Smooth muscle cell of the brain vasculature (primary cell): Measurements from ENCODE around the gene COPS7A.

Source experiments
- DNase-seq: peaks from one replicate; pipeline ENCODE4 v3.0.0-alpha.2; 2012; ENCODE audit warnings: low read depth, low spot score

COPS7A gene

GRCh38 chr12:6769666-6770065, 45.8 kb downstream of the COPS7A start:
- no peak for DNase-seq

GRCh38 chr12:6770094-6770493, 46.2 kb downstream of the COPS7A start:
- no peak for DNase-seq

- DNase-seq = no peak
Observed at GRCh38 chr12:6770600-6770999, 46.8 kb downstream of the COPS7A start.

GRCh38 chr12:6771091-6771495, 47.2 kb downstream of the COPS7A start:
- DNase-seq = no peak

- no peak for DNase-seq
Observed at GRCh38 chr12:6771509-6772330, 47.9 kb downstream of the COPS7A start.

- no peak for DNase-seq
Observed at GRCh38 chr12:6772331-6772695, 48.5 kb downstream of the COPS7A start, which contains the start of gene LAG3. TSS of gene LAG3 (plus strand) at chr12:6772520. CDS start at chr12:6772853, 333 bp downstream.

GRCh38 chr12:6772726-6773589, 49.1 kb downstream of the COPS7A start:
- DNase-seq = no peak

GRCh38 chr12:6773590-6774351, 49.9 kb downstream of the COPS7A start:
- no peak for DNase-seq

GRCh38 chr12:6774499-6775062, 50.7 kb downstream of the COPS7A start:
- DNase-seq = no peak

- no peak for DNase-seq
Observed at GRCh38 chr12:6775185-6776174, 51.6 kb downstream of the COPS7A start.

GRCh38 chr12:6777386-6777785, 53.5 kb downstream of the COPS7A start:
- DNase-seq = no peak

- DNase-seq = no peak
Observed at GRCh38 chr12:6778217-6778573, 54.3 kb downstream of the COPS7A start.

GRCh38 chr12:6778574-6779550, 55.0 kb downstream of the COPS7A start:
- peak; percentile 84 for DNase-seq

- DNase-seq = no peak
Observed at GRCh38 chr12:6779708-6780432, 56.0 kb downstream of the COPS7A start.

- no peak for DNase-seq
Observed at GRCh38 chr12:6780573-6780972, 56.7 kb downstream of the COPS7A start.
